GM18861 (cell line): ENCODE results near the gene CRYGC.

Experiments
- ATAC-seq: cut with Tn5 transposase; IDR thresholded peaks from one replicate; pipeline ENCODE4 v1.9.1; 2021; ENCODE audit not compliant: unreplicated experiment

CRYGC gene

GRCh38 chr2:208097313-208097712 lies 32.3 kb downstream of the CRYGC start:
- ATAC-seq = no peak

GRCh38 chr2:208096080-208096479 lies 33.5 kb downstream of the CRYGC start:
- ATAC-seq = no peak

GRCh38 chr2:208093128-208093527 lies 36.5 kb downstream of the CRYGC start:
- no peak for ATAC-seq

GRCh38 chr2:208092093-208092832 lies 37.4 kb downstream of the CRYGC start:
- ATAC-seq = no peak

GRCh38 chr2:208090420-208090819 lies 39.2 kb downstream of the CRYGC start:
- ATAC-seq = no peak

GRCh38 chr2:208086029-208086428 lies 43.6 kb downstream of the CRYGC start:
- ATAC-seq = no peak

- no peak for ATAC-seq
Observed at GRCh38 chr2:208083807-208084206, 45.8 kb downstream of the CRYGC start.
